Activated CD8-positive, alpha-beta T cell treated with anti-CD3 and anti-CD28 coated beads, Interleukin-2, amount 10 ng/mL, durations not matched to agents 7 days and 5 days (primary cell): Measurements from ENCODE around the gene MYO7B. TPM values are rescaled to one million over a fixed set of nuclear protein-coding genes. Genes with fewer than 3 reads are reported as not detected.
A peak's percentile ranks its signal among the peaks of the same experiment; 100 is the strongest.

Experiments used
- ATAC-seq: fragments of 150-1000 bp; cut with Tn5 transposase; one replicate; pipeline ENCODE4 v1.10.0; 2021; ENCODE audit warnings: moderate library complexity
- CTCF ChIA-PET: fragments of 350-600 bp; sonication (Branson Sonifier 250); formaldehyde crosslinking; loops from one replicate; lab custom pipeline; 2021; ENCODE audit warnings: antibody characterized with exemption; lab: Charles Lee
- POLR2A ChIA-PET: fragments of 350-600 bp; sonication (Branson Sonifier 250); formaldehyde crosslinking; loops from one replicate; lab custom pipeline; 2021; ENCODE audit warnings: antibody characterized with exemption; lab: Charles Lee
- DNase-seq: peaks from one replicate; pipeline ENCODE4 v3.0.0-alpha.2; 2020
- H3K27ac Mint-ChIP-seq: one replicate; pipeline ENCODE4 v1.8.0; 2021; ENCODE audit warnings: mild to moderate bottlenecking, mixed read lengths
- H3K27me3 Mint-ChIP-seq: one replicate; pipeline ENCODE4 v1.8.0; 2021; ENCODE audit warnings: low read depth, mixed read lengths
- H3K36me3 Mint-ChIP-seq: one replicate; pipeline ENCODE4 v1.8.0; 2021; ENCODE audit warnings: low read depth, mixed read lengths
- H3K4me1 Mint-ChIP-seq: one replicate; pipeline ENCODE4 v1.8.0; 2021; ENCODE audit warnings: low read depth, mixed read lengths
- H3K4me3 Mint-ChIP-seq: one replicate; pipeline ENCODE4 v1.8.0; 2021; ENCODE audit warnings: mild to moderate bottlenecking, mixed read lengths
- H3K9me3 Mint-ChIP-seq: one replicate; pipeline ENCODE4 v1.8.0; 2022; ENCODE audit warnings: mixed read lengths; ENCODE audit not compliant: insufficient read depth
- total RNA-seq, 2 experiments: library from RNA; stranded (reverse); gene quantifications; one replicate each; pipeline ENCODE4 v1.2.3, GENCODE V29; 2021

MYO7B gene
- total RNA-seq, 2 experiments from 2014 or later: 0.82 to 1.2 TPM

DNA sequence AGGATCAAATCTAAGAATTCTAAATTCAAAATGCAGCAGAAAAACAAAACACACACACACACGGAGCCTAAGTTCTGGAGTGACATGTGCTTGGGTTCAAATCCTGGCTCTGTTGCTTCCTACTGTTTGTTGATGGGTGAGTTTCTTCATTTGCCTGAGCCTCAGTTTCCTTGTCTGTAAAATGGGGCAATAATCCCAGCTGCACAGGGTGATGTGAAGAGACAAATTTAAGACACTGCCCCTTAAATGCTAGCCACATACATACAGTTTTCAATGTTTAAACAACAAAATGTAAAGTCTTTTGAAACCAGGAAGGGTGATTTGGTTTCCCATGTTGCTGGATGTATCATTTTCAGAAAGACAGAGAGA, 109.5 kb downstream of the MYO7B start:
- H3K27me3 Mint-ChIP-seq: no peaks in the 10 kb centered on the region
- no peaks in the 10 kb centered on the region for H3K36me3 Mint-ChIP-seq
- H3K9me3 Mint-ChIP-seq: no peaks in the 10 kb centered on the region
- ChIA-PET CTCF (interaction anchor here (2.6 kb wide), 1 partner anchor 54 kb away, joined by 15 read pairs; no protein-coding TSS in a partner anchor), POLR2A (no interaction called here)
- no peak for ATAC-seq
- H3K4me1 Mint-ChIP-seq: peaks cover 31% of the 10 kb centered on the region
- H3K4me3 Mint-ChIP-seq: no peak overlapping the region
- DNase-seq: no peak
- no peak overlapping the region for H3K27ac Mint-ChIP-seq

DNA sequence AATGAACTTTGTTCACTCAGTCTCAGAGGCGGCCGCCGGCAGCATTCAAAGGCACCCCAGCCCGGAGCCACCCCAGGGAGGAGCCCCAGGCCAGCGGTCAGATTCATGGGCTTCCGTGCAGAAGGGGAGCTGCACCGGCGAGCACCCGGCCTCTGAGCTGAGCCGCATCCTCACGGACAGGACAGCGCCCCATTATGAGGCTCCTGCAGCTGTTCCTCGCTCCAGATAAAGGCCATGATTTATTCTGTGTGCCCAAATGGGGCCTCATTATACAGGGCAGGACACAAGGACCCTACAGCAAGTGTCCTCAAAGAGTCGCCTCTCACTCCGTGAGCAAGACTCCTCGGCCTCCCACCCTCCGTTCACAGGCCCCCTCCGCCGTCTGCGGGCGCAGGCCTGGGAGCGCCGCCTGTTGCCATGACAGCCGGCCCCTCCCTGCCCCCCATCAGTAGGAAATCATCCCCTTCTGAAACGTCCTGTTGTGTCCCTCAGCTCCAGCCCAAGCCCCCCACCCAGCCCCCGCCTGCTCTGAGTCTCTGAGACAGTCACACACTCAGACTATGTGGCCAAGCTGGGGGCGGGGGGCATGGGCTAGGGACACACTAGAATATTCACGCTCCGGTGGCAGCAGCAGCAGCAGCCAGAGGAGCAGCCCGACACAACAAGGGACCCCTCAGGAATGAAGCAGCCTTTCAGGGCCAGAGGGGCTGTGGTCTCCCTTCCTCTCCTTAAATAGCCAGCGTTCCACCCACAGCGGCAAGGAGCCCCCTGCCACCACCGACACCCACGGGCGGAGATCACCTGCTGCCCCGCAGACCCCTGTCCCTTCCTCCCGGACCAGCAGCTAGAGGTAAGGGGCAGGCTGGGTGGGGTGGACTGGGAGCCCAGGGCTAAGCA, 110.2 kb downstream of the MYO7B start, which contains the start of gene GPR17:
TSS of gene GPR17 (plus strand) at position 759 of the 897 bp plus-strand sequence. CDS start 4,583 bp downstream, outside the sequence.
- Mint-ChIP-seq H3K27me3 (no peaks in the 10 kb centered on the region), H3K4me3 (no peak within 1 kb of the TSS), H3K27ac (no peak within 1 kb of the TSS), H3K36me3 (no peaks in the 10 kb centered on the region), H3K4me1 (peaks cover 25% of the 10 kb centered on the region), H3K9me3 (no peaks in the 10 kb centered on the region)
- ChIA-PET CTCF (interaction anchor here (2.6 kb wide), 1 partner anchor 54 kb away, joined by 15 read pairs; no protein-coding TSS in a partner anchor), POLR2A (no interaction called here)
- ATAC-seq (no peak), DNase-seq (no peak)

DNA sequence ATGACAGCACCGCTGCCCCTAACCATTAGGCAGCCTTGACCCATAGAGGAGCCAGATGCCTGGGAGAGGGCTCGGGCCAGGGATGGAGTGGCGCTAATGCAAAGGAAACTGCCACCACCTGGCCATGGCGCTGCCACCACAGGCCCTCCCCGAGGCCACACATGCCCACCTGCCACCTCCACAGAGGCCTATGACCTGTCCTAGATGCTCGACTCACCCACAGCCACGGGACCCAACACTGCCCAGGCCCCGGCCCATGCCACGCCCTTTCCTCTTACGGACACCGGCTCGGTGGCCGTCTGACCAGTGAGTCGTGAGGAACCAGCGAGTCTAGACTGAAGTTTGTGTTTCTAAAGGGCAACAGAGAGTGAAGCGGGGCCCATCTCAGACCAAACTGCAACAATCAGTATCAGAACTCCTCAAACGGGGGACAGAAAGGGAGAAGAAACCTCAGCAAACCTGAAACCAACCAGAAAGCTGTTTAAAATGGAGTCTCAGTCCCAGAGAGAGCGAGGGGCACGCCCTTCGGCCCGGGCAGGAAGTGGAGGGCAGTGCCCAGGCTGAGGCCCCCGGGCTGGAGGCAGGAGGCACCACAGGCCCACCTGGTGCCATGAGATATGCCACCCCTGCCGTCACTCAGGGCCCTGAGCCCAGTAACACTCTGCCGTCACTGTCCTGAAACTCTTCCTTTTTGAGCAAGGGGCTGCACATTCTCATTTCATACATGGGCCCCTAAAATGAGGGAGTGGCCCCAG, 111.2 kb downstream of the MYO7B start:
- no peaks in the 10 kb centered on the region for H3K27me3 Mint-ChIP-seq
- peaks cover 21% of the 10 kb centered on the region for H3K4me1 Mint-ChIP-seq
- no peaks in the 10 kb centered on the region for H3K36me3 Mint-ChIP-seq
- H3K27ac Mint-ChIP-seq: no peak overlapping the region
- ATAC-seq: no peak
- no peak overlapping the region for H3K4me3 Mint-ChIP-seq
- ChIA-PET CTCF (interaction anchor here (9.1 kb wide), 1 partner anchor 55 kb away, joined by 174 read pairs; no protein-coding TSS in a partner anchor), POLR2A (no interaction called here)
- no peak for DNase-seq
- no peaks in the 10 kb centered on the region for H3K9me3 Mint-ChIP-seq

DNA sequence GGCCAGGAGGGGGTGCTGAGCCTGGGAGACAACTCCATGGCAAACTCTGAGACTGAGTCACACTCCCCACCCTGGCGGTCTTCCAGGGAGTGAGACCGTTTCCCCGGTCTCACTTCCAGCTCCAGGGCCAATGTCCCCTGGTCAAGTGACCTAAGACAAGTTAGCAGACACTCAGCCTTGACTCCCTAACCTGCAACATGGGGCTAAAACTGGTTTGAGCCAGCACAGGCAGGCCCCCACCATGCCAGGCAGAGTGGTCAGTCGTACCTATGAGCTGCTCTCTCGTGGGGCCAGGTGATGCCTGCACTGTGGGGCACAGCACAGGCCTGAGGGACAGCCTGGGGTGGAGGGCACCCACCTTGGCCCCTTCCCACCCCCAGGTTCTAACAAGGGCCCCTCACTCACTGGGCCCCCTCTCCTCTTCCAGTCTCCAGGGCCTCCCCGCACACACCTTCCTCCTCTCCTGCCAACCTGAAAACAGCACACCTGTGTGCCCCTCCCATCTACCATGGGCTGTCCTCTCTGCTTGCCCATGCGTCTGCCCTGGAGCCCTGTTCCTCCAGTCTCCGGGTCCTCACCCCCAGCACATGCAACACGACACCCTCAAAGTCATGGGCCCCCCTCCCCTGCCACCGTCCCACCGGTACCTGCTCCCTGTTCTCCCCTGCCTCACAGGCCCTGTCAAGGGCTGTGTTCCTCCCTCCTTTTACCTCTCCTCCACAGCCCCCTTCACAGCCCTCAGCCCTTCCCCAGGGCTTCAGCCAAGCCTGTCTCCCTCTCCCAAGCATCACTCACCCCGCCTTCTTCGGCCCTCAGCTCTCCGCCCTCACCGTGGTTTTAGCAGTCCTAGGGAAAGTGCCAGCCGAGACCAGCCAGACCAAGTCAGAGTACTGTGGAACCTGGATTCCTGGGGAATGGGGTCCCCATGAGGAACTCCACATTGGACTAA, 112.0 kb downstream of the MYO7B start:
- Mint-ChIP-seq H3K27me3 (no peaks in the 10 kb centered on the region), H3K27ac (peak overlapping the region; percentile 39), H3K9me3 (no peaks in the 10 kb centered on the region), H3K4me3 (no peak overlapping the region), H3K4me1 (peaks cover 18% of the 10 kb centered on the region), H3K36me3 (no peaks in the 10 kb centered on the region)
- ChIA-PET POLR2A (no interaction called here), CTCF (interaction anchor here (3.0 to 9.1 kb wide), 2 partner anchors 7 to 55 kb away, joined by 25 to 174 read pairs; no protein-coding TSS in a partner anchor)
- ATAC-seq (no peak), DNase-seq (no peak)

DNA sequence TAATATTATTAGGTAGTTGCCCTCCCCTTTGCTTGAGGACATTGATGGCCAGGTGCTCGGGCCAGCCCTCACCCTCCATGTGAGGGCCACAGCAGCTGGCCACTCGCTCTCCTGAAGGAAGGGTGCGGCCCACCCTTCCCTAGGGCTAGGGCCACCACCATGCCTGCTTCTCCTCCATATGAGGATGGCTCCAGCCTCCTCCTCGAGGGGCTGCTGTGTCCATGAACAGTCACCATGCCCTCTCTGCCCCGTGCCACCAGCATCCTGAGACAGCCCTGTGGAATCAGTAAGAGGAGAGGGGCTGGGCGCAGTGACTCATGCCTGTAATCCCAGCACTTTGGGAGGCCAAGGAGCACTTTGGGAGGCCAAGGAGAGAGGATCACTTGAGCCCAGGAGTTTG, 112.8 kb downstream of the MYO7B start:
- no peaks in the 10 kb centered on the region for H3K27me3 Mint-ChIP-seq
- no peaks in the 10 kb centered on the region for H3K36me3 Mint-ChIP-seq
- ChIA-PET CTCF (interaction anchor here (0.9 to 9.1 kb wide), 3 partner anchors 8 to 56 kb away, joined by 4 to 174 read pairs (median 25); no protein-coding TSS in a partner anchor), POLR2A (interaction anchor here (1.2 kb wide), 1 partner anchor 57 kb away, joined by 5 read pairs; no protein-coding TSS in a partner anchor)
- DNase-seq: no peak
- ATAC-seq: no peak
- no peaks in the 10 kb centered on the region for H3K9me3 Mint-ChIP-seq
- H3K4me1 Mint-ChIP-seq: peaks cover 18% of the 10 kb centered on the region
- no peak overlapping the region for H3K4me3 Mint-ChIP-seq
- H3K27ac Mint-ChIP-seq: no peak overlapping the region

DNA sequence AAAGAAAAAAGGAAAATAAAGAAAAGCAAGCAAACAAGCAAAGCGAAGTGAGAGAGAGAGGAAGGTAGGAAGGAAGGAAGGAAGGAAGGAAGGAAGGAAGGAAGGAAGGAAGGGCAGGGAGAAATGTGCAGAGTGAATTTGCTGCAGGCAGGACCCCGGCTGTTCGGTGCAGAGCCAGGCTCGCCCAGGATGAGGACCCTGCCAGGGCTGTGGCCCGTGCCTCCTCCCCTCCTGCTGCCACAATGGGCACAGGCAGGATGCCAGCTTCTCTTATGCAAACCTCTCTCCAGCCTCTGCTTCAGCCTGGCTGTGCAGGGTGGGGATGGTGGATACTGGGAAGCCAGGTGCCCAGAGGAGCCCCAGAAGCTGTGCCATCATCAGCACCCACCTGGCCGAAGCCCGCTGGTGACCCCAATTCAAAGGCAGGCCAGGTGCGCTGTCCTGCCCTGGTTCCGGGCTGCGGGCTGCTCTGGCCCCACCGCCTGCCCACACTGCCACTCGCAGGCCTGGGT, 113.7 kb downstream of the MYO7B start:
- CTCF ChIA-PET: interaction anchor here (0.9 to 9.1 kb wide), 13 partner anchors 9 to 145 kb away, joined by 3 to 174 read pairs (median 5); partner anchors contain the start of gene IWS1
- POLR2A ChIA-PET: interaction anchor here (1.2 to 1.9 kb wide), 2 partner anchors 8 to 58 kb away, joined by 5 read pairs; no protein-coding TSS in a partner anchor

DNA sequence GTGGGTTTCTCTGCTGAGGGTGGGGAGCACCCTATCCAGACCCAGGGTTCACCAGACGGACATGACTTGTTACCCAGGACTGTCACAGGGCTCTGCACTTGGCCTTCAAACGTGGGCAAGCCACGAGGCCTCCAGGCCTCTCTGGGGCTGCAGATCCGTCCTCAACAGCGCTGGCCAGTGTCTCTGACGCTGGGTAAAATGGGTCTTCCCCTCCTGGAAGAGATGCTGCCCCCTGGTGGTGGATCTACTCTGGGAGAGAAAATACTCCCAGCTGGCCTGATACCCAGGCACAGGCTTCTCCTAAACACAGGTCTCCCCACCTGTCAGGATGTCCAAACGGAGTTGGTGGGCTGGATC, 114.2 kb downstream of the MYO7B start:
- DNase-seq: peak; percentile 91
- H3K9me3 Mint-ChIP-seq: no peaks in the 10 kb centered on the region
- peaks cover 18% of the 10 kb centered on the region for H3K4me1 Mint-ChIP-seq
- H3K27ac Mint-ChIP-seq: peak overlapping the region; percentile 64
- ChIA-PET POLR2A (interaction anchor here (0.7 to 1.9 kb wide), 2 partner anchors 8 to 59 kb away, joined by 3 to 5 read pairs; no protein-coding TSS in a partner anchor), CTCF (interaction anchor here (0.6 to 9.1 kb wide), 19 partner anchors 8 to 605 kb away, joined by 3 to 174 read pairs (median 5); partner anchors contain the start of genes IWS1 and LIMS2)
- H3K36me3 Mint-ChIP-seq: no peaks in the 10 kb centered on the region
- peak overlapping the region; percentile 38 for H3K4me3 Mint-ChIP-seq
- H3K27me3 Mint-ChIP-seq: no peaks in the 10 kb centered on the region
- ATAC-seq: peak; percentile 87

More for the DNA sequence above, 113.7 kb downstream of the MYO7B start:
- Mint-ChIP-seq H3K9me3 (no peaks in the 10 kb centered on the region), H3K4me3 (no peak overlapping the region), H3K27me3 (no peaks in the 10 kb centered on the region), H3K27ac (peak overlapping the region; percentile 64), H3K36me3 (no peaks in the 10 kb centered on the region), H3K4me1 (peaks cover 18% of the 10 kb centered on the region)
- peak; percentile 12 for ATAC-seq
- no peak for DNase-seq

DNA sequence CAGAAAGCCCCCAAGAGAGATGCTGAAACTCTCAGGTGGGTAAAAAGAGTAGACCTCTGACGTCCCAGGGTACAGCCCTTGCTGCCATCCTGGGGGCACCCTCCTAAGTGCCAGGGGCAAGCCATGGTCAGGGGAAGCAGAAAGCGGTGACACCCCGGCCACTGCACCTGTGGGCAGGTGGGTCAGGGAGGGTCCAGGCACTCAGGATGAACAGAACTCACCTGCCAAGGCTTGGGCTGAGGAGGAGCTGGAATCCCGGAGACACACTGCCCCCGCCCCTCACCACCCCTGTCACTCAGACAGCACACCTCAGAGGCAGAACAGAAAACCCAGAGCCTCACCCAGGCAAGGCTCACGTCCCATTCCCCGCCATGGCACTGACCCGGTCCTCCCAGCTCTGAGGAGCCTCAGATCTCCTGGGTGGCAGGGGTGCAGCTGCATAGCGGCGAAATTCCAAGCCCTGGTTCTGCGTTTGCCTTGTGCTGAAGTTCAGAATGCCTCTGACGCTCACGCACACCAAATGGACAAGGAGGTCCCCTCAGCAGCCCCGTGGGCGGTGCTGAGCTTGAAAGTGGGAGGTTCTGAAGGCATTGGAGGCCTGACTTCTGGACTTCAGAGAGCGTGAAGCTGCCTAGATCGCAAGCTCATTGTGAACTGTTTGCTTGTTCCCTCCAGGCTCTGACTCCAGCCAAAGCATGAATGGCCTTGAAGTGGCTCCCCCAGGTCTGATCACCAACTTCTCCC, 114.7 kb downstream of the MYO7B start:
- H3K4me1 Mint-ChIP-seq: peaks cover 18% of the 10 kb centered on the region
- no peaks in the 10 kb centered on the region for H3K36me3 Mint-ChIP-seq
- H3K27ac Mint-ChIP-seq: no peak overlapping the region
- H3K27me3 Mint-ChIP-seq: no peaks in the 10 kb centered on the region
- H3K4me3 Mint-ChIP-seq: no peak overlapping the region
- ChIA-PET POLR2A (interaction anchor here (0.7 to 1.9 kb wide), 3 partner anchors 9 to 59 kb away, joined by 3 to 5 read pairs (median 4); no protein-coding TSS in a partner anchor), CTCF (interaction anchor here (0.6 to 9.1 kb wide), 20 partner anchors 8 to 604 kb away, joined by 3 to 174 read pairs (median 4); partner anchors contain the start of genes IWS1 and LIMS2)
- ATAC-seq (no peak), DNase-seq (no peak)
- no peaks in the 10 kb centered on the region for H3K9me3 Mint-ChIP-seq

DNA sequence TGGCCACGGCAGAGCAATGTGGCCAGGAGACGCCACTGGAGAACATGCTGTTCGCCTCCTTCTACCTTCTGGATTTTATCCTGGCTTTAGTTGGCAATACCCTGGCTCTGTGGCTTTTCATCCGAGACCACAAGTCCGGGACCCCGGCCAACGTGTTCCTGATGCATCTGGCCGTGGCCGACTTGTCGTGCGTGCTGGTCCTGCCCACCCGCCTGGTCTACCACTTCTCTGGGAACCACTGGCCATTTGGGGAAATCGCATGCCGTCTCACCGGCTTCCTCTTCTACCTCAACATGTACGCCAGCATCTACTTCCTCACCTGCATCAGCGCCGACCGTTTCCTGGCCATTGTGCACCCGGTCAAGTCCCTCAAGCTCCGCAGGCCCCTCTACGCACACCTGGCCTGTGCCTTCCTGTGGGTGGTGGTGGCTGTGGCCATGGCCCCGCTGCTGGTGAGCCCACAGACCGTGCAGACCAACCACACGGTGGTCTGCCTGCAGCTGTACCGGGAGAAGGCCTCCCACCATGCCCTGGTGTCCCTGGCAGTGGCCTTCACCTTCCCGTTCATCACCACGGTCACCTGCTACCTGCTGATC, 115.4 kb downstream of the MYO7B start:
- Mint-ChIP-seq H3K9me3 (no peaks in the 10 kb centered on the region), H3K4me1 (peaks cover 18% of the 10 kb centered on the region), H3K4me3 (no peak overlapping the region), H3K27me3 (no peaks in the 10 kb centered on the region), H3K36me3 (no peaks in the 10 kb centered on the region), H3K27ac (no peak overlapping the region)
- POLR2A ChIA-PET: interaction anchor here (0.7 to 1.9 kb wide), 2 partner anchors 9 to 60 kb away, joined by 4 to 5 read pairs; no protein-coding TSS in a partner anchor
- ATAC-seq (no peak), DNase-seq (no peak)
- CTCF ChIA-PET: interaction anchor here (0.7 to 9.1 kb wide), 12 partner anchors 10 to 147 kb away, joined by 3 to 174 read pairs (median 5); partner anchors contain the start of gene LIMS2
